Measurements from ENCODE around the gene ADCY2.

ADCY2 gene

DNA sequence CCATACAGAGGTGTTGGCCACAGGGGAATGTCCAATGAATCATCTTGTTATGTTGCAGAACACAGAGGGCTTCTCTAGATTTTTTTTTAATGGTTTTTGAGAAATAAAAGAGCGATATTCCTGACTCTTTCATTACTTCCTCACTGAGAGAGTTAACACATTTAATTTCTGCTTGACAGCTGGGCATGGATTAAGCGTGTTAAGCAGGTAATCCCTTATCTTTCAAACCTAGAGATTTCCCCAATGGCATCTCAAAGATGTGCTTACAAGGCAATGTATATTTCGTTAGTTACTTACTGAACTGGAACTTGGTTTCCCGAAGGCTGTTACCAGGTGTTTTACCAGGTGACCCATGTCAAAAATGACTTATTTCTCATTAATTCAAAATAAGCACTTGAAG is 21.8 kb upstream of the ADCY2 start:
- Histone ChIP-seq H2AFZ (ENCODE audit: low read depth) (no peak overlapping the region), H3K4me2 (no peak overlapping the region), H3K27me3 (ENCODE audit: insufficient read depth, low read depth) (no peaks in the 10 kb centered on the region), H3K36me3 (ENCODE audit: insufficient read depth) (no peaks in the 10 kb centered on the region), H3K27ac (no peak overlapping the region), H4K20me1 (ENCODE audit: insufficient read depth) (no peaks in the 10 kb centered on the region), H3K79me2 (ENCODE audit: insufficient read depth, low read depth) (no peaks in the 10 kb centered on the region), H3K4me1 (ENCODE audit: low read depth, poor library complexity, severe bottlenecking) (no peaks in the 10 kb centered on the region), H3K9ac (no peak overlapping the region), H3K4me3 (IDR thresholded peaks at IDR 0.05; ENCODE audit: insufficient read depth, low read depth, low read length) (no peak overlapping the region)
- TF ChIP-seq CTCF (conservative IDR thresholded peaks at IDR 0.05; ENCODE audit: low read depth, low read length): no peak

DNA sequence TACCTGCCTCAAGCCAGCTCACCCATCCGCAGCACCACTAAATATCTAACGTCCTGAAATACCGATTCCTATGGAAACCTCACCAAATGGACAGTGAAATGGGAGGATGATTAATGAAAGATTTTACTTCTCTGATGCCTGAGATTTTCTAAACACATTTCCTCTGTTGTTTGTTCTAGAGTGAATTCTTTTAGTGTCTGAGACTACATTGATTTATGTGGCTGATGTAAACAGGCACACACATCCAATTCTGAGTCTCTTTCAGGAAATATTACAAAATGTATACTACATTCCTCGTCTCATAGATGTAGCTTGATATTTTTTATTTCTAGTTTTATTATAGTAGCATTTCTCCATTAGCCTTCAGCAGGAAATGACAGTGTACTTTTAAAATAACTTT is 20.5 kb upstream of the ADCY2 start:
- Histone ChIP-seq H2AFZ (ENCODE audit: low read depth) (no peak overlapping the region), H3K27ac (no peak overlapping the region), H3K4me3 (IDR thresholded peaks at IDR 0.05; ENCODE audit: insufficient read depth, low read depth, low read length) (no peak overlapping the region), H3K9ac (no peak overlapping the region), H3K4me1 (ENCODE audit: low read depth, poor library complexity, severe bottlenecking) (no peaks in the 10 kb centered on the region), H3K4me2 (no peak overlapping the region), H3K36me3 (ENCODE audit: insufficient read depth) (no peaks in the 10 kb centered on the region), H3K79me2 (ENCODE audit: insufficient read depth, low read depth) (no peaks in the 10 kb centered on the region), H3K27me3 (ENCODE audit: insufficient read depth, low read depth) (no peaks in the 10 kb centered on the region), H4K20me1 (ENCODE audit: insufficient read depth) (no peaks in the 10 kb centered on the region)
- TF ChIP-seq CTCF (conservative IDR thresholded peaks at IDR 0.05; ENCODE audit: low read depth, low read length): no peak

DNA sequence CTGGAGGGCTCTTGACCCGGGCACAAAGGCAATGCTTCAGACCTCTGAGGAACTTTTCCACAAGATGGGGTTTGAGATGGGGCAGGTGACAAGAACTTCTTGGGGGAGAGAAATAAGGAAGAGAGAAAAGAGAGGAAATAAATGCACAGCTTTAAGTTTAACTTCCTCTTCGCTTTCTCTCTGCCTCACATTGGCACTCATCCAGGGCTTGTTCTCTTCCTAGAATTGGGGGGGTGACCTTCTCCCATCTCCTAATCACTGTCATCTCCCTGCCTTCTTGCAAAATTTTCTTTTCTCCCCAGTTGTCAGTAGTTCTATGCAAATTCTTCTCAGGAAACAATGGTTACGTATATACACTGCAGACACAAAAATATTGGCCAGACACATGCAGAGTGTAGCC is 19.1 kb upstream of the ADCY2 start:
- H3K4me1 ChIP-seq (ENCODE audit: low read depth, poor library complexity, severe bottlenecking): no peaks in the 10 kb centered on the region
- TF ChIP-seq CTCF (conservative IDR thresholded peaks at IDR 0.05; ENCODE audit: low read depth, low read length): no peak
- no peaks in the 10 kb centered on the region for H3K36me3 ChIP-seq (ENCODE audit: insufficient read depth)
- no peak overlapping the region for H3K9ac ChIP-seq
- H3K4me2 ChIP-seq: no peak overlapping the region
- no peak overlapping the region for H2AFZ ChIP-seq (ENCODE audit: low read depth)
- no peaks in the 10 kb centered on the region for H4K20me1 ChIP-seq (ENCODE audit: insufficient read depth)
- H3K27ac ChIP-seq: no peak overlapping the region
- no peaks in the 10 kb centered on the region for H3K79me2 ChIP-seq (ENCODE audit: insufficient read depth, low read depth)
- no peaks in the 10 kb centered on the region for H3K27me3 ChIP-seq (ENCODE audit: insufficient read depth, low read depth)
- no peak overlapping the region for H3K4me3 ChIP-seq (IDR thresholded peaks at IDR 0.05; ENCODE audit: insufficient read depth, low read depth, low read length)

GRCh38 chr5:7377761-7378160 is 18.2 kb upstream of the ADCY2 start:
- Histone ChIP-seq H3K27me3 (ENCODE audit: insufficient read depth, low read depth) (no peaks in the 10 kb centered on the region), H4K20me1 (ENCODE audit: insufficient read depth) (no peaks in the 10 kb centered on the region), H3K4me1 (ENCODE audit: low read depth, poor library complexity, severe bottlenecking) (no peaks in the 10 kb centered on the region), H3K4me3 (IDR thresholded peaks at IDR 0.05; ENCODE audit: insufficient read depth, low read depth, low read length) (no peak overlapping the region), H3K79me2 (ENCODE audit: insufficient read depth, low read depth) (no peaks in the 10 kb centered on the region), H3K9ac (no peak overlapping the region), H3K36me3 (ENCODE audit: insufficient read depth) (no peaks in the 10 kb centered on the region), H2AFZ (ENCODE audit: low read depth) (no peak overlapping the region), H3K4me2 (no peak overlapping the region), H3K27ac (no peak overlapping the region)
- no peak for TF ChIP-seq CTCF (conservative IDR thresholded peaks at IDR 0.05; ENCODE audit: low read depth, low read length)

DNA sequence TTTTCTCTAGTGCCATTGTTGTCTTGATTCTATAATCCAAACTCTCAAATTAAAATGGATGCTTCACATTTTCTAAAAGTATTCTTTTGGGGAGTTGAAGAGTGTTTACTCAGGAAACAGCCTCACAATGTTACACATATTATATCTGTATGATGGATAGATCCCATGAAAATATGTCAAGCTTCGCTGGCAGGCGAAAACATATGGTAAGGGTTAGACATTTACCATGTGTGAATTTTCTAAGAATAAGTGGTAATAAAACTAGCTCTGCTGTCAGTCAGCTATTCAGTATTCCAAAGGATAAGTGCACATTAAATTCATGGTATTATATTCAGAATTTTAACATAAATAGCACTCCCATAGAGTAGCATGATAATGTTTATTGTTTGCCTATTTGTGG is 13.3 kb upstream of the ADCY2 start:
- Histone ChIP-seq H2AFZ (ENCODE audit: low read depth) (no peak overlapping the region), H3K79me2 (ENCODE audit: insufficient read depth, low read depth) (no peaks in the 10 kb centered on the region), H3K4me3 (IDR thresholded peaks at IDR 0.05; ENCODE audit: insufficient read depth, low read depth, low read length) (no peak overlapping the region), H3K27ac (no peak overlapping the region), H3K27me3 (ENCODE audit: insufficient read depth, low read depth) (no peaks in the 10 kb centered on the region), H3K4me2 (no peak overlapping the region), H3K4me1 (ENCODE audit: low read depth, poor library complexity, severe bottlenecking) (no peaks in the 10 kb centered on the region), H3K36me3 (ENCODE audit: insufficient read depth) (no peaks in the 10 kb centered on the region), H3K9ac (no peak overlapping the region), H4K20me1 (ENCODE audit: insufficient read depth) (no peaks in the 10 kb centered on the region)
- no peak for TF ChIP-seq CTCF (conservative IDR thresholded peaks at IDR 0.05; ENCODE audit: low read depth, low read length)

Measured in KMS-11 (cell line).